ENCODE data around the gene RFC4. TPM values are rescaled to one million over a fixed set of nuclear protein-coding genes. Genes with fewer than 3 reads are reported as not detected.
A peak's percentile ranks its signal among the peaks of the same experiment; 100 is the strongest.

The RFC4 gene
- total and polyA plus RNA-seq, 9 of the 15 experiments (the other 6 are each of a cell fraction or from before 2014, with no cell fraction given) = 105 to 227 (median 180) TPM

DNA sequence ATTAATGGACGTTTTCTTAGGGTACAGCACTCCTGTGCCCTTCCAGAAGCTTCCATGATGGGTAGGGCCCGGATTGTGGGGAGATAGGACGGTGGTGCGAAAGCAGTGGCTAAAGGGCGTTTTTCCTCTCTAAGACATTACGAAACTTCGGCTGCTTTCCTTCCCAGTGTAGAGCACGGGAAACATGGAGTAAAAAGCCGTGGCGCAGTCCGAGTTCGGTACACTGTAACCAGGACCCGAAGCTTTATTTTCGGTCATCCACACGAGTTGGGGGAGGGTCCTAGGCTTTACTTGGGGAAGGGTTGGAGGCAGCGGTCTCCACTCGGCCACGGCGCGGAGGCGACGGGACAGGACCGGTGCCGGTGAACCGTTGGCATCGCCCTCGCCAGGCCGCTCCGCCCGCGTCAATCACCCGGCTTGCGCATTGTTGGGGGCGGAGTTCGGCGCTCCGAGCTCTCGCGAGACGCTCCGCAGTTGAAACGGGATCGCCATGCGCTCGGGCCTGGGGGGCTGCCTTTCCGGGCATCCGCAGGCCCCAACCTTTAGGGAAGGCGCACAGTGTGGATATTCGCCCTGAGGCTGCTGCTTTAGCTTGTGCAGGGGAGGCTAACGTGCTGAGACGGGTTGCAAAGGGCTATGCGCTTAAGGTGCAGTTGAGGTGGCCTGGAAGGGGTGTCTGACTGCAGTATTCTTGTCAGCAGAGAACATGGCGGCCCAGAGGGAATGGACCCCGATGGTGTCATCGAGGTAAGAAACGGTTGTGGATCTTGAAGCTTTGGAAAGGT is 22.4 kb downstream of the RFC4 start (continued):
- TF ChIP-seq, protein P1, sequence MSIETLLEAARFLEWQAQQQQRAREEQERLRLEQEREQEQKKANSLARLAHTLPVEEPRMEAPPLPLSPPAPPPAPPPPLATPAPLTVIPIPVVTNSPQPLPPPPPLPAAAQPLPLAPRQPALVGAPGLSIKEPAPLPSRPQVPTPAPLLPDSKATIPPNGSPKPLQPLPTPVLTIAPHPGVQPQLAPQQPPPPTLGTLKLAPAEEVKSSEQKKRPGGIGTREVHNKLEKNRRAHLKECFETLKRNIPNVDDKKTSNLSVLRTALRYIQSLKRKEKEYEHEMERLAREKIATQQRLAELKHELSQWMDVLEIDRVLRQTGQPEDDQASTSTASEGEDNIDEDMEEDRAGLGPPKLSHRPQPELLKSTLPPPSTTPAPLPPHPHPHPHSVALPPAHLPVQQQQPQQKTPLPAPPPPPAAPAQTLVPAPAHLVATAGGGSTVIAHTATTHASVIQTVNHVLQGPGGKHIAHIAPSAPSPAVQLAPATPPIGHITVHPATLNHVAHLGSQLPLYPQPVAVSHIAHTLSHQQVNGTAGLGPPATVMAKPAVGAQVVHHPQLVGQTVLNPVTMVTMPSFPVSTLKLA (conservative IDR thresholded peaks at IDR 0.05) = peak; percentile 52 to 75
- no peak for TF ChIP-seq NCOA6 (IDR thresholded peaks at IDR 0.05)
- TF ChIP-seq SP2 (IDR thresholded peaks at IDR 0.05; ENCODE audit: extremely low read depth, low read depth, low read length, poor library complexity, severe bottlenecking) = no peak
- no peak for TF ChIP-seq MAFG (tag; conservative IDR thresholded peaks at IDR 0.05)
- no peak for TF ChIP-seq FOXM1 (IDR thresholded peaks at IDR 0.05; ENCODE audit: low read depth)
- peak; percentile 70; the same call in 1 of the 2 replicates for TF ChIP-seq FOXM1 (CRISPR knock-in tag; IDR thresholded peaks at IDR 0.05; ENCODE audit: low read depth)
- TF ChIP-seq TAF7 (tag; IDR thresholded peaks at IDR 0.05) = no peak
- TF ChIP-seq JUN (IDR thresholded peaks at IDR 0.05; ENCODE audit: borderline replicate concordance, low read depth, low read length) = no peak
- TF ChIP-seq JUN (CRISPR knock-in tag; IDR thresholded peaks at IDR 0.05; ENCODE audit: borderline replicate concordance) = 0 out of 2 replicates have a peak, but pooled peaks have one; percentile 54
- TF ChIP-seq, protein P2, sequence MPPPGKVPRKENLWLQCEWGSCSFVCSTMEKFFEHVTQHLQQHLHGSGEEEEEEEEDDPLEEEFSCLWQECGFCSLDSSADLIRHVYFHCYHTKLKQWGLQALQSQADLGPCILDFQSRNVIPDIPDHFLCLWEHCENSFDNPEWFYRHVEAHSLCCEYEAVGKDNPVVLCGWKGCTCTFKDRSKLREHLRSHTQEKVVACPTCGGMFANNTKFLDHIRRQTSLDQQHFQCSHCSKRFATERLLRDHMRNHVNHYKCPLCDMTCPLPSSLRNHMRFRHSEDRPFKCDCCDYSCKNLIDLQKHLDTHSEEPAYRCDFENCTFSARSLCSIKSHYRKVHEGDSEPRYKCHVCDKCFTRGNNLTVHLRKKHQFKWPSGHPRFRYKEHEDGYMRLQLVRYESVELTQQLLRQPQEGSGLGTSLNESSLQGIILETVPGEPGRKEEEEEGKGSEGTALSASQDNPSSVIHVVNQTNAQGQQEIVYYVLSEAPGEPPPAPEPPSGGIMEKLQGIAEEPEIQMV (tag; conservative IDR thresholded peaks at IDR 0.05; ENCODE audit: low read depth) = no peak
- TF ChIP-seq NRF1 (conservative IDR thresholded peaks at IDR 0.05 in 1 of 2, IDR thresholded peaks at IDR 0.05 in 1 of 2) = peak; percentile 84 to 87
- no peak for TF ChIP-seq EZH2 (IDR thresholded peaks at IDR 0.05; ENCODE audit: borderline replicate concordance, low read depth, low read length)
- no peak for TF ChIP-seq ARID1B (IDR thresholded peaks at IDR 0.05)
- peak; percentile 81 for TF ChIP-seq ZBTB17 (CRISPR knock-in tag; IDR thresholded peaks at IDR 0.05)
- no peak for TF ChIP-seq TSC22D4 (tag; IDR thresholded peaks at IDR 0.05)
- no peak for TF ChIP-seq KLF1 (tag; IDR thresholded peaks at IDR 0.05)
- TF ChIP-seq ZBED1 (IDR thresholded peaks at IDR 0.05) = no peak; the same call in 1 of the 2 replicates
- TF ChIP-seq, protein P3, sequence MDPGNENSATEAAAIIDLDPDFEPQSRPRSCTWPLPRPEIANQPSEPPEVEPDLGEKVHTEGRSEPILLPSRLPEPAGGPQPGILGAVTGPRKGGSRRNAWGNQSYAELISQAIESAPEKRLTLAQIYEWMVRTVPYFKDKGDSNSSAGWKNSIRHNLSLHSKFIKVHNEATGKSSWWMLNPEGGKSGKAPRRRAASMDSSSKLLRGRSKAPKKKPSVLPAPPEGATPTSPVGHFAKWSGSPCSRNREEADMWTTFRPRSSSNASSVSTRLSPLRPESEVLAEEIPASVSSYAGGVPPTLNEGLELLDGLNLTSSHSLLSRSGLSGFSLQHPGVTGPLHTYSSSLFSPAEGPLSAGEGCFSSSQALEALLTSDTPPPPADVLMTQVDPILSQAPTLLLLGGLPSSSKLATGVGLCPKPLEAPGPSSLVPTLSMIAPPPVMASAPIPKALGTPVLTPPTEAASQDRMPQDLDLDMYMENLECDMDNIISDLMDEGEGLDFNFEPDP (CRISPR knock-in tag; IDR thresholded peaks at IDR 0.05) = peak; percentile 59; the same call in 1 of the 2 replicates
- TF ChIP-seq HIVEP1 (CRISPR knock-in tag; IDR thresholded peaks at IDR 0.05) = no peak
- TF ChIP-seq ZNF274 (IDR thresholded peaks at IDR 0.05; ENCODE audit: borderline replicate concordance, low read depth, low read length) = no peak
- no peak for TF ChIP-seq E2F3 (CRISPR knock-in tag; IDR thresholded peaks at IDR 0.05)
- TF ChIP-seq, protein P4, sequence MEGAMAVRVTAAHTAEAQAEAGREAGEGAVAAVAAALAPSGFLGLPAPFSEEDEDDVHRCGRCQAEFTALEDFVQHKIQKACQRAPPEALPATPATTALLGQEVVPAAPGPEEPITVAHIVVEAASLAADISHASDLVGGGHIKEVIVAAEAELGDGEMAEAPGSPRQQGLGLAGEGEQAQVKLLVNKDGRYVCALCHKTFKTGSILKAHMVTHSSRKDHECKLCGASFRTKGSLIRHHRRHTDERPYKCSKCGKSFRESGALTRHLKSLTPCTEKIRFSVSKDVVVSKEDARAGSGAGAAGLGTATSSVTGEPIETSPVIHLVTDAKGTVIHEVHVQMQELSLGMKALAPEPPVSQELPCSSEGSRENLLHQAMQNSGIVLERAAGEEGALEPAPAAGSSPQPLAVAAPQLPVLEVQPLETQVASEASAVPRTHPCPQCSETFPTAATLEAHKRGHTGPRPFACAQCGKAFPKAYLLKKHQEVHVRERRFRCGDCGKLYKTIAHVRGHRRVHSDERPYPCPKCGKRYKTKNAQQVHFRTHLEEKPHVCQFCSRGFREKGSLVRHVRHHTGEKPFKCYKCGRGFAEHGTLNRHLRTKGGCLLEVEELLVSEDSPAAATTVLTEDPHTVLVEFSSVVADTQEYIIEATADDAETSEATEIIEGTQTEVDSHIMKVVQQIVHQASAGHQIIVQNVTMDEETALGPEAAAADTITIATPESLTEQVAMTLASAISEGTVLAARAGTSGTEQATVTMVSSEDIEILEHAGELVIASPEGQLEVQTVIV (CRISPR knock-in tag; IDR thresholded peaks at IDR 0.05; ENCODE audit: borderline replicate concordance) = no peak

Data from K562 (cell line).